PC-9 (cell line): Measurements from ENCODE around the gene GPATCH3.

Experiments
- EZH2 ChIP-seq: fragments of 200-600 bp; sonication (generic); IDR thresholded peaks from 2 replicates; pipeline ENCODE4 v1.8.0; 2017; ENCODE audit warnings: antibody characterized with exemption, low read depth
- TF ChIP-seq, protein P1 (sequence below): fragments of 200-600 bp; sonication (generic); conservative IDR thresholded peaks from 2 replicates; pipeline ENCODE4 v1.6.1; 2017; ENCODE audit warnings: mixed run types, antibody characterized with exemption, mild to moderate bottlenecking, moderate library complexity

GRCh38 chr1:26877326-26877725 lies 22.9 kb downstream of the GPATCH3 start:
- TF ChIP-seq, protein P1, sequence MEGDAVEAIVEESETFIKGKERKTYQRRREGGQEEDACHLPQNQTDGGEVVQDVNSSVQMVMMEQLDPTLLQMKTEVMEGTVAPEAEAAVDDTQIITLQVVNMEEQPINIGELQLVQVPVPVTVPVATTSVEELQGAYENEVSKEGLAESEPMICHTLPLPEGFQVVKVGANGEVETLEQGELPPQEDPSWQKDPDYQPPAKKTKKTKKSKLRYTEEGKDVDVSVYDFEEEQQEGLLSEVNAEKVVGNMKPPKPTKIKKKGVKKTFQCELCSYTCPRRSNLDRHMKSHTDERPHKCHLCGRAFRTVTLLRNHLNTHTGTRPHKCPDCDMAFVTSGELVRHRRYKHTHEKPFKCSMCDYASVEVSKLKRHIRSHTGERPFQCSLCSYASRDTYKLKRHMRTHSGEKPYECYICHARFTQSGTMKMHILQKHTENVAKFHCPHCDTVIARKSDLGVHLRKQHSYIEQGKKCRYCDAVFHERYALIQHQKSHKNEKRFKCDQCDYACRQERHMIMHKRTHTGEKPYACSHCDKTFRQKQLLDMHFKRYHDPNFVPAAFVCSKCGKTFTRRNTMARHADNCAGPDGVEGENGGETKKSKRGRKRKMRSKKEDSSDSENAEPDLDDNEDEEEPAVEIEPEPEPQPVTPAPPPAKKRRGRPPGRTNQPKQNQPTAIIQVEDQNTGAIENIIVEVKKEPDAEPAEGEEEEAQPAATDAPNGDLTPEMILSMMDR: no peak
- no peak for TF ChIP-seq EZH2
